NCI-H2196 treated with DMSO at 0.1 percent for 48 hours (cell line): ENCODE data around the gene PKP3.
"Not testable (repeated sequence)": the region's sequence is repeated elsewhere in the genome, so short reads cannot be mapped to it uniquely, and the experiment has no call there.

Source experiments
- DNase-seq: peaks from one replicate; lab custom pipeline; 2025; ENCODE audit not compliant: unreplicated experiment; lab: John Stamatoyannopoulos, UW

Gene PKP3

GRCh38 chr11:408154-409007, 14.4 kb downstream of the PKP3 start:
- no peak for DNase-seq

- DNase-seq, result no peak
Measured at GRCh38 chr11:409008-409599, 15.1 kb downstream of the PKP3 start.

GRCh38 chr11:409600-410483, 15.8 kb downstream of the PKP3 start:
- no peak for DNase-seq

- DNase-seq, result not testable (repeated sequence)
Measured at GRCh38 chr11:410711-411110, 16.7 kb downstream of the PKP3 start.

- not testable (repeated sequence) for DNase-seq
Measured at GRCh38 chr11:411520-411919, 17.5 kb downstream of the PKP3 start.

GRCh38 chr11:412641-413119, 18.7 kb downstream of the PKP3 start:
- no peak for DNase-seq

GRCh38 chr11:413120-414081, 19.4 kb downstream of the PKP3 start:
- DNase-seq, result no peak

- no peak for DNase-seq
Measured at GRCh38 chr11:414318-414857, 20.4 kb downstream of the PKP3 start.

GRCh38 chr11:415640-416041, 21.6 kb downstream of the PKP3 start:
- DNase-seq, result no peak

GRCh38 chr11:416051-416756, 22.2 kb downstream of the PKP3 start:
- no peak for DNase-seq

GRCh38 chr11:416757-417621, 23.0 kb downstream of the PKP3 start:
- peak; percentile 43 for DNase-seq

GRCh38 chr11:417652-418342, 23.8 kb downstream of the PKP3 start:
- no peak for DNase-seq

GRCh38 chr11:418343-419247, 24.6 kb downstream of the PKP3 start:
- DNase-seq, result no peak

- no peak for DNase-seq
Measured at GRCh38 chr11:419248-420005, 25.4 kb downstream of the PKP3 start.

GRCh38 chr11:420054-420910, 26.3 kb downstream of the PKP3 start:
- no peak for DNase-seq
